IPS-15b (cell line): ENCODE results near the gene SARDH.

Experiments
- H3K27me3 ChIP-seq: one replicate; pipeline ENCODE4 v1.6.1; 2013; ENCODE audit warnings: low read length; ENCODE audit not compliant: control insufficient read depth, insufficient read depth
- H3K36me3 ChIP-seq: one replicate; pipeline ENCODE4 v1.6.1; 2013; ENCODE audit warnings: low read length; ENCODE audit not compliant: control insufficient read depth, insufficient read depth
- H3K4me1 ChIP-seq: one replicate; pipeline ENCODE4 v1.6.1; 2013; ENCODE audit warnings: mild to moderate bottlenecking, low read length; ENCODE audit not compliant: control insufficient read depth, insufficient read depth
- H3K4me3 ChIP-seq: one replicate; pipeline ENCODE4 v1.5.1; 2013; ENCODE audit warnings: low read depth, low read length
- H3K9ac ChIP-seq: one replicate; pipeline ENCODE4 v1.6.1; 2013; ENCODE audit warnings: low read depth, mild to moderate bottlenecking, low read length
- H3K9me3 ChIP-seq: one replicate; pipeline ENCODE4 v1.6.1; 2013; ENCODE audit warnings: mild to moderate bottlenecking, low read length; ENCODE audit not compliant: control insufficient read depth, insufficient read depth

SARDH gene

DNA sequence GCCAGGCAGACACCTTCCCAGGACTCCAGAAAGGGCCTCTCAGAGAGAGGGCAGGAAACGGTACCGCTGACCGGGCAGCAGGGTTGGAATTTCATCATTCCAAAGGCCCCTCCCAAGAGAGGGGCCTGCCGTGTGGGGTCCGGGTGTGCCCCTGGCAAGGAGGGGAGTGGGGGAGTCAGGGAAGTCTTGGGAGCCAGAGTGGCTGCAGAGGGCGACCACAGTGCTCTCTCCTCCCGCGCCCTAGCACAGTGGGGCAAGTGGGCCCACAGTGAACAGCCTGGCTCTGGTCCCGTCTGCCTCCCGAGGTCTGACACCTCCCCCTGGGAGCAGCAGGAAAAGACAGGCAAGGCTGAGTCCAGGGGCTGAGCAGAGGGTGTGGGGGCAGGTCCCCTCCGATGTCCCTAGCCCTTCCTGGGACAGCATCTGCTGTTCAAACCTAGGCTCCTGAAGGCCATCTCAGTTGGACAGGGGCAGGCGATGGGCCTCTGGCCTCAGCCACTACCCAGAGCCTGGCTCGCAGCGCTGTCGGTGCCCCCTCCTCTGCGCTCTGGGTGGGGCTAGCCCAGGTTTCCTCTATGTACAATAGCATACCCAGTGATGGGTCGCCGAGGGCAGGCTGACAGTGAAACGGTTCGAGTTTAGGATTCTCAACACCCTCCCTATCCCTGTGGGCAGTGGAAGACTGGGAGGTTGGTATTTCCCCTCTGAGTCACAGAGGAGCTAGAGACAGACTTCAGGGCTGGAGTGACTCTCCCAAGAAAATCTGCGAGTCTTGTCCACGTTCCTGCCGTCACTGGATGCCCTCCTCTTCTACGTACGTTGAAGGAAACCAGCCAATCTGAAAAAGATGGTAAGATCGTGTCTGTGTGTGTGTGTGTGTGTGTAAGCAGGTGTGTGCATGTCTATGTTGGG is 25.4 kb upstream of the SARDH start:
- Histone ChIP-seq H3K4me3 (no peak overlapping the region), H3K27me3 (no peaks in the 10 kb centered on the region), H3K9ac (no peak overlapping the region), H3K4me1 (peaks cover 2% of the 10 kb centered on the region), H3K36me3 (peaks cover 10% of the 10 kb centered on the region), H3K9me3 (no peaks in the 10 kb centered on the region)

DNA sequence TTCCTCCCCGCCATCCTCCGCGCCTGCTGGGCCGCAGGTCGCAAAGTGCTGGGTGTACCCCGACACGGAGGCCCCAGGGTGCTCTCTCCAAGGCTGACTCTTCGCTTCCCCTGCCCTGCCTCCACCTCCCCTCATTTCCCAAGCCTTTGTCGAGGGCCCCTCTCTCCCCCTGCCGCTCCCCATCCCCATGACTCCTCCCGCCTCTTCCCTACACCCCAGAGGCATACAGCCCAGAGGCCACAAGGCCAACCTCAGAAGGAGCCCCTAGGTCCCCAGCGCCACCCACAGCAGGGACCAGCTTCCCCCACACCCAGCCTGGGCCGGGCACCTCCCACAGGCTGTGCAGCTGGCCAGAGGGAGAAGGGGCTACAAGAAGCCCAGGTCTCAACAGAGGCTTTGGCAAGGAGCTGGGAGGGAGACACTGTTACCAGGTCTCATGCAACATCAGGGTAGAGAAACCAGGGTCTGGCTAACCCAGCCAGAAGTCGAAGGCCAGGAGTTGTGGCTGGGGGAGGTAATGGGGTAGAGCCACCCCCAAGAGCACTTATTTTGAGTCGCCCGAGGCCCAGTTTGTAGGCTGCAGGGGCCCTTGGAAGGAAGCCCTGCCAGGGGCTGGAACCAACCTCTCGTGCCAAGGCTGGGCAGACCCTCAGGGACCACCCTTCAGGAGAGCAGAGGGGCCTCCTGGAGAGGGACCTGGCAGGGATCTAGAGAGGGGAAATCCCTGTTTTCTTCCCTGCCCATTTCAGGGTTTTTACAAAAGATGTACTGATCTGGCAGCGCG is 24.5 kb upstream of the SARDH start:
- H3K27me3 ChIP-seq = no peaks in the 10 kb centered on the region
- H3K4me3 ChIP-seq = no peak overlapping the region
- H3K9me3 ChIP-seq = no peaks in the 10 kb centered on the region

DNA sequence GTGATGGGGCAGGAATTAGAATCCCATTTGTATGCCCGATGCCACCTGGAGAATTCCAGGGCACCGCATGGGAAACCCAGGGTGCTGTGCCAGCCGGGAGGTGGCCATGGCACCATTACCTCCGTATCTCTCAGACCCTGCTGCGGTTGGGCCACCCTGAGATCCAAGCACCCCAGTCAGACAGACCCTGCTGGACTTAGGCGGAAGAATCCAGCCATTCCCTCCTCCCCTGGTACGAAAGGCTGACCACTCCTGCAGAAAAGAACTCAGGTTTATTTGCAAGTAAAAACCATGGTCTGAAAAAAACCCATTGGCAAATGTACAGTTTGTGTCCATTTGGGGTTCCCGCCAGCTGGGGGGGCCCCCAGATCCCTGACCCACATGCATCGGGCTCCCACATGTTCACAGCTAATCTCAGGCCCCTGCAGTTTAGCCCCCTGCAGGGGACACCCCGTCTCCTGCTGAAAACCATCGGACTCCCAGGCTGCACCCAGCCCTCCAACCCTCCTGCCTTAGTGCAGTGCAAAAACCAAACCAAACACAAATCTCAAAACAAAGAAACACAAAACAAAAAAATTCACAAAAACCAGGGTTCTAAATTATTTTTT is 23.6 kb upstream of the SARDH start:
- Histone ChIP-seq H3K4me3 (no peak overlapping the region), H3K9ac (no peak overlapping the region)

More for the DNA sequence above, 24.5 kb upstream of the SARDH start:
- H3K9ac ChIP-seq = no peak overlapping the region
- H3K36me3 ChIP-seq = peaks cover 2% of the 10 kb centered on the region
- peaks cover 2% of the 10 kb centered on the region for H3K4me1 ChIP-seq

DNA sequence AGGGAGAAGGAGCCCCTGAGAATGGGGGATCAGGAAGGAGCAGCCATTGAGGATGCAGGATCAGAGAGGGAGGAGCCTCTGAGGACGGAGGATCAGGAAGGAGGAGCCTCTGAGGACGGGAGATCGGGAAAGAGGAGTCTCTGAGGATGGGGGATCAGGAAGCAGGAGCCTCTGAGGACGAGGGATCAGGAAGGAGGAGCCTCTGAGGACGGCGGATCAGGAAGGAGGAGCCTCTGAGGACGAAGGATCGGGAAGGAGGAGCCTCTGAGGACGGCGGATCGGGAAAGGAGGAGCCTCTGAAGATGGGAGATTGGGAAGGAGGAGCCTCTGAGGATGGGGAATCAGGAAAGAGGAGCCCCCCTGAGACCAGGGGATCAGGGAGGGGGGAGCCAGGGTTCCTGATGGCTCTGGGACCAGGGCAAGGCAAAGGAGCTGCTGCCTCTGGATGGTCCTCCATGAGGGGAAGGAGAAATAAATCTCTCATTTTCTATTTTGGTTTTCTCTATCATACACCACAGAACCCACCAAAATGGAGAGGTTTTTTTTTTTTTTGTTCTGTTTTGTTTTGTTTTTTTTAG is 22.6 kb upstream of the SARDH start:
- no peaks in the 10 kb centered on the region for H3K9me3 ChIP-seq
- H3K4me3 ChIP-seq = no peak overlapping the region
- H3K27me3 ChIP-seq = no peaks in the 10 kb centered on the region
- no peaks in the 10 kb centered on the region for H3K36me3 ChIP-seq
- peaks cover 2% of the 10 kb centered on the region for H3K4me1 ChIP-seq
- no peak overlapping the region for H3K9ac ChIP-seq

More for the DNA sequence above, 23.6 kb upstream of the SARDH start:
- Histone ChIP-seq H3K9me3 (no peaks in the 10 kb centered on the region), H3K4me1 (peaks cover 2% of the 10 kb centered on the region), H3K27me3 (no peaks in the 10 kb centered on the region), H3K36me3 (no peaks in the 10 kb centered on the region)

DNA sequence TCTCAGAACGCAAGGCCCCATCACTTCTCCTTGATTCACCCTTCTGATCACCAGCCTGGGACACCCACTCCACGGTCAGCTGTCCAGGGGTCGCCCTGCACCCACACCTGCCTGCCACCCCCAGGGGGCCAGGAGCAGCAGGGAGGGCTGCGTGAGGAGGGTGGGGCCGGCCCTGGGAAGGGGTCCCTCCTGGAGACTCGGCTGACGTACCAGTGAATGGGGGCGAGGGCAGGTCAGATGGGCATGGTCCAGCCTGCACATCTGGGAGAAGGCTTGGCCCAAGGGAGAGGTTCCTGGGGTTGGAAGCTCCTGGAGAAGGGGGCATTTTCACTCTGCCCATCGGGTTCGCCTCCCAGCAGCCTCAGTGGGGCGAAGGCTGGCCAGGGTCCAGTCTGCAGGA is 21.8 kb upstream of the SARDH start:
- Histone ChIP-seq H3K4me1 (peaks cover 2% of the 10 kb centered on the region), H3K4me3 (no peak overlapping the region), H3K9me3 (no peaks in the 10 kb centered on the region), H3K9ac (no peak overlapping the region), H3K27me3 (no peaks in the 10 kb centered on the region), H3K36me3 (no peaks in the 10 kb centered on the region)

DNA sequence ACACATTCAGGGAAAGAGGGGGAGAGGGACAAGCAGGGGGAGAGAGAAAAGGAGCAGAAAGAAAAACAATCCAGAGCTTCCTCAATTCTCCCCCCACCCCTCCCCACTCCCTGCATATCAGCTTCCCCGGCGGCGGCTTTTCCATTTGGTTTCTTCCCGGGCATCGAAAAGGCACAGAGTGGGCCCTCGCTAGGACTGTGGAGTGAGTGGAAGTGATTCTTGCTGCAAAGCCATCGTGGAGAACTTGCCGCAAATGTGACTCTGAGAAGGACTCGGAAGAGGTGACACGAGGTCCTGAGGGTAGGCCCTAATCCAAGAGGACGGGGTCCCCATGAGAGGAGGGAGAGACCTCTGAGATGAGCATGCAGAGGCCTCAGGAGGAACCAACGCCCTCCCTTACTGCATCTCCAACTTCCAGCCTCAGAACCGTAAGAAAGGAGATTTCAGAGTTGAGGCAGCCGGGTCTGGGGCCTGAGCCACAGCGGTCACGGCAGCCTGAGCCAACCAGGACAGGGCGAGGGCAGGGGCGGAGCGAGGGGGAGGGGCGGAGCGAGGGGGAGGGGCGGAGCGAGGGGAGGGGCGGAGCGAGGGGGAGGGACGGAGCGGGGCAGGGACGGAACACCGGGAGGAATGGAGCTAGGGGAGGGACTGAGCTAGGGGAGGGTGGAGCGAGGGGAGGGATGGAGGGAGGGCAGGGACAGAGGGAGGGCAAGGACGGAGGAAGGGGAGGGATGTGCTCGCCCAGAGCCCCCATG is 21.2 kb upstream of the SARDH start:
- peak overlapping the region; percentile 32 for H3K4me3 ChIP-seq
- H3K9me3 ChIP-seq = no peaks in the 10 kb centered on the region
- peaks cover 2% of the 10 kb centered on the region for H3K4me1 ChIP-seq
- no peaks in the 10 kb centered on the region for H3K36me3 ChIP-seq
- H3K9ac ChIP-seq = no peak overlapping the region
- no peaks in the 10 kb centered on the region for H3K27me3 ChIP-seq

DNA sequence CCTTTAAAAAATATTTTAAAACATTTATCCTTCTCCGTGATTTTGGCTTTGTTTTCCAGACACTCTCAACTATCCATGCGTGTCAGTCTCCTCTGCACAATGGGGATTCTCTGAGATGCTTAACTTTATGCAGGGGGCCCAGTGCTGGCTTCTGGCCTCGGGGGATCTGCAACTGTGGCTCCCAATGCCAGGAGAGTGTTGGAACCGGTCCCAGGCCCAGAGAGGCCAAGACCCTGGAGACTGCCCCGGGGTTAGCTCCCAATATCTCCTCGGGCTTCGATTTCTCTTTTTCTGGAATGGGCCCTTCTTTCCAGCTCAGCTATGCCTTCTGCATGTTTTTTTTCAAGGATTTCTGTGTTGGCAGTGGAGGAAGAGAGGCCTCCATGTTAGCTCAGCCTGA is 20.1 kb upstream of the SARDH start:
- no peaks in the 10 kb centered on the region for H3K36me3 ChIP-seq
- H3K9me3 ChIP-seq = no peaks in the 10 kb centered on the region
- H3K9ac ChIP-seq = no peak overlapping the region
- H3K27me3 ChIP-seq = no peaks in the 10 kb centered on the region
- no peak overlapping the region for H3K4me3 ChIP-seq
- peaks cover 2% of the 10 kb centered on the region for H3K4me1 ChIP-seq

DNA sequence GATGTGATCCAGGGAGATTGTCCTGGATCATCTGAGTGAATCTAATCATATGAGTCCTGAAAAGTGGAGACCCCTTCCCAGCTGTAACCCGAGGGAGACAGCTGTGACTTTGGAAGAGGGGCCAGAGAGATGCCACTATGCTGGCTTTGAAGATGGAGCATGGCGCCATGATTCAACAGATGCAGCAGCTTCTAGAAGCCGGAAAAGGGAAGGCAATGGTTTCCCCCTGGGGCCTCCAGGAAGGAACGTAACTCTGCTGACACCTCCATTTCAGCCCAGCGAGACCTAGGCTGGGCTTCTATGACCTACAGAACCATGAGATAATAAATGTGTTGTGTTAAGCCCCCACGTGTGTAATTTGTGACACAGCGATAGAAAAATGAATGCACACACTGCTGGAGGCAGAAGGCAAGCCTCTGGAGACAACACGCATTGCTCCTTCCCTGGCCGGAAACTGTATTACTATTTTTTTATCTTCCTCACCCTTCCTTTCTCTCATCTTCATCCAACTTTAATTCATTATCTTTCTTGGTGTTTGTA is 16.6 kb upstream of the SARDH start:
- H3K4me1 ChIP-seq = peaks cover 2% of the 10 kb centered on the region
- H3K36me3 ChIP-seq = no peaks in the 10 kb centered on the region
- no peak overlapping the region for H3K9ac ChIP-seq
- no peaks in the 10 kb centered on the region for H3K27me3 ChIP-seq
- no peaks in the 10 kb centered on the region for H3K9me3 ChIP-seq
- H3K4me3 ChIP-seq = no peak overlapping the region

DNA sequence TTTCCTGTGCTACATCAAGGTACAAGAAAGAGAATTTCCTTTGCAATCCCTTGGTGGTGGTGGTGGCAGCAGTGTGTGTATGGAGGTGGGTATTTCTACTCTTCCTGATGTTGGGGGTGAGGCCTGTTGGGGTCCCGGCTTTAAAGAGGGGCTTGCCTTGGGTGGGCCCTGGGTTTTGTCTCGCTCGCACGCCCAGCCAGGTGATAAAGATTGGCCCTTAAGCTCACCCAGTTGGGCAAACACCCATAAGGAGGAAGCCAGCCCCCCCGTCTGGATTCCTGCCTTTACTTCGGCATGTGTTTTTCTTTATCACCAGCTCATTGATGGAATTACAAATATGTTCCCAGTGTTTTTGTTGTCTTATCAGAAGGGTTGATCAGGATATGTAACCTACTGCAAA is 16.0 kb upstream of the SARDH start:
- no peak overlapping the region for H3K9ac ChIP-seq
- no peaks in the 10 kb centered on the region for H3K9me3 ChIP-seq
- no peaks in the 10 kb centered on the region for H3K36me3 ChIP-seq
- H3K4me3 ChIP-seq = no peak overlapping the region
- H3K4me1 ChIP-seq = peaks cover under 1% of the 10 kb centered on the region
- H3K27me3 ChIP-seq = no peaks in the 10 kb centered on the region

DNA sequence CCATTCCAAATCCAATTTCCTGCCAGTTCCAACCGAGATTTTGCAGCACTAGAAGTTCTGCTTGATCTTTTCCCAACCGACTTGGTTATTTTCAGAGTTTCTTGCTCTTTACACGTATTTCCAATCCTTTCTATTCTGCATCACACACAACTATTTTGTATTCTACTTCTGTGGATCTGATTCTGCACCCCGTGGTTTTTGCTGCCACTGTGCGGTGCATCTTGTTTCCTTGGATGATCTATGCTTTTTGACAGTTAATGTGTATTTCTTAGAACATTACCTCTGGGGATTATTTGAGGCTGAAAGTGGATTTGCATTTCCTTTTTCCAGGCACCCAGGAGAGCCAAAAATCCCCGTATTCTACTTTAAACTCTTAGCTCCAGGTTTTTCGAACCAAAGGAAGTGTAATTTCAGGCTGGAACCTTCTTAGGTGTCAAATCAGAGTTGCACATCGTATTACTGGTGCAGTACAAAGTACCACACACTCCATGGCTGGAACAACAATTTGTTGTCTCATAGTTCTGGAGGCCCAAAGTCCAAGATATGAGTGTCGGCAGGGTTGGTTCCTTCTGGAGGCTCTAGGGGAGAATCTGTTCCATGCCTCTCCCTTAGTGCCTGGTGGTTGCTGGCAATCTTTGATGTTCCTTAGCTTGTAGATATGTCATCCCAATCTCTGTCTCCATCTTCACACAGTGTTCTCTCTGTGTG is 14.7 kb upstream of the SARDH start:
- H3K4me3 ChIP-seq = no peak overlapping the region
- no peaks in the 10 kb centered on the region for H3K27me3 ChIP-seq
- H3K4me1 ChIP-seq = no peaks in the 10 kb centered on the region
- H3K9ac ChIP-seq = no peak overlapping the region
- no peaks in the 10 kb centered on the region for H3K36me3 ChIP-seq
- H3K9me3 ChIP-seq = no peaks in the 10 kb centered on the region
